HEK293 (cell line): ENCODE data around the gene PMS1.

Source experiments
- REPIN1 ChIP-seq: fragments of 450-650 bp; formaldehyde crosslinking; IDR thresholded peaks from 2 replicates; pipeline ENCODE4 v1.5.1; 2017; ENCODE audit warnings: missing biosample characterization, missing genetic modification characterization, low read depth
- ZNF112 ChIP-seq: fragments of 450-650 bp; formaldehyde crosslinking; IDR thresholded peaks from 2 replicates; pipeline ENCODE4 v1.5.0; 2017; ENCODE audit warnings: missing biosample characterization, missing genetic modification characterization
- ZNF175 ChIP-seq: fragments of 450-650 bp; formaldehyde crosslinking; IDR thresholded peaks from 2 replicates; pipeline ENCODE4 v1.5.1; 2016; ENCODE audit warnings: missing biosample characterization, missing genetic modification characterization
- ZNF202 ChIP-seq: fragments of 450-650 bp; formaldehyde crosslinking; IDR thresholded peaks from 2 replicates; pipeline ENCODE4 v1.5.1; 2016; ENCODE audit warnings: missing biosample characterization, missing genetic modification characterization, borderline replicate concordance
- ZNF311 ChIP-seq: fragments of 450-650 bp; formaldehyde crosslinking; IDR thresholded peaks from 2 replicates; pipeline ENCODE4 v1.5.1; 2017; ENCODE audit warnings: missing biosample characterization, missing genetic modification characterization, borderline replicate concordance
- ZNF335 ChIP-seq: fragments of 450-650 bp; formaldehyde crosslinking; conservative IDR thresholded peaks from 2 replicates; pipeline ENCODE4 v1.5.1; 2016; ENCODE audit warnings: missing biosample characterization, missing genetic modification characterization
- ZNF501 ChIP-seq: fragments of 450-650 bp; formaldehyde crosslinking; IDR thresholded peaks from 2 replicates; pipeline ENCODE4 v1.5.1; 2016; ENCODE audit warnings: missing biosample characterization, missing genetic modification characterization
- ZNF747 ChIP-seq: fragments of 450-650 bp; formaldehyde crosslinking; IDR thresholded peaks from 2 replicates; pipeline ENCODE4 v1.5.1; 2016; ENCODE audit warnings: missing biosample characterization, missing genetic modification characterization
- ZNF76 ChIP-seq: fragments of 450-650 bp; formaldehyde crosslinking; IDR thresholded peaks from 2 replicates; pipeline ENCODE4; 2016; ENCODE audit warnings: low read depth, missing biosample characterization, missing genetic modification characterization, borderline replicate concordance
- ZNF776 ChIP-seq: fragments of 450-650 bp; formaldehyde crosslinking; IDR thresholded peaks from 2 replicates; pipeline ENCODE4 v1.5.0; 2017; ENCODE audit warnings: missing biosample characterization, missing genetic modification characterization, borderline replicate concordance
- ZNF785 ChIP-seq: fragments of 450-650 bp; formaldehyde crosslinking; IDR thresholded peaks from 2 replicates; pipeline ENCODE4 v1.5.1; 2016; ENCODE audit warnings: missing biosample characterization, missing genetic modification characterization
- TF ChIP-seq, protein P1 (sequence below): fragments of 450-650 bp; formaldehyde crosslinking; IDR thresholded peaks from 2 replicates; pipeline ENCODE4 v1.5.1; 2016; ENCODE audit warnings: missing biosample characterization, missing genetic modification characterization
- TF ChIP-seq, protein P2 (sequence below): fragments of 450-650 bp; formaldehyde crosslinking; IDR thresholded peaks from 2 replicates; pipeline ENCODE4 v1.5.1; 2016; ENCODE audit warnings: missing biosample characterization, missing genetic modification characterization, low read depth
- TF ChIP-seq, protein P3 (sequence below): fragments of 450-650 bp; formaldehyde crosslinking; IDR thresholded peaks from 2 replicates; pipeline ENCODE4 v1.5.1; 2016; ENCODE audit warnings: missing biosample characterization, missing genetic modification characterization

DNA sequence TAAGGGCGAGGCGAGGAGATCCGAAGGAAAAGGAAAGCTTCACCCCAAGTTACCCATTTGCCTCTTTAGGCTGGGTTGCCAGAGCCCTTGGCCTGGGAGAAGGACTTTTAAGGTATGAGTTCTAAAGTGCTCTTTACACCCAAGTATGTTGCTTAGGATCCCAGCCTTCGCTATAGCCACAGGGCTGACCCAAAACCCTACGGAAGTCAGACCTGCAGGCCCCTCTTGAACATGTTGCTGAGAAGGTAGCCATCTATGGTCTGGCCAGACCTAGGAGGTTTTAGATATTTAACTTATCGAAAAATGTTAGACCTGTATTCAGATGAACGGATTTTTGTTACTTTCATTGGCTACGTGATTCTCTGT lies 95.4 kb downstream of the PMS1 start:
- TF ChIP-seq, protein P1, sequence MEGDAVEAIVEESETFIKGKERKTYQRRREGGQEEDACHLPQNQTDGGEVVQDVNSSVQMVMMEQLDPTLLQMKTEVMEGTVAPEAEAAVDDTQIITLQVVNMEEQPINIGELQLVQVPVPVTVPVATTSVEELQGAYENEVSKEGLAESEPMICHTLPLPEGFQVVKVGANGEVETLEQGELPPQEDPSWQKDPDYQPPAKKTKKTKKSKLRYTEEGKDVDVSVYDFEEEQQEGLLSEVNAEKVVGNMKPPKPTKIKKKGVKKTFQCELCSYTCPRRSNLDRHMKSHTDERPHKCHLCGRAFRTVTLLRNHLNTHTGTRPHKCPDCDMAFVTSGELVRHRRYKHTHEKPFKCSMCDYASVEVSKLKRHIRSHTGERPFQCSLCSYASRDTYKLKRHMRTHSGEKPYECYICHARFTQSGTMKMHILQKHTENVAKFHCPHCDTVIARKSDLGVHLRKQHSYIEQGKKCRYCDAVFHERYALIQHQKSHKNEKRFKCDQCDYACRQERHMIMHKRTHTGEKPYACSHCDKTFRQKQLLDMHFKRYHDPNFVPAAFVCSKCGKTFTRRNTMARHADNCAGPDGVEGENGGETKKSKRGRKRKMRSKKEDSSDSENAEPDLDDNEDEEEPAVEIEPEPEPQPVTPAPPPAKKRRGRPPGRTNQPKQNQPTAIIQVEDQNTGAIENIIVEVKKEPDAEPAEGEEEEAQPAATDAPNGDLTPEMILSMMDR (tag by site-specific recombination), result no peak
- TF ChIP-seq ZNF335 (tag by site-specific recombination) (no peak), ZNF175 (tag by site-specific recombination) (no peak), ZNF202 (tag by site-specific recombination) (no peak), ZNF776 (tag by site-specific recombination) (no peak), ZNF112 (tag by site-specific recombination) (no peak), ZNF785 (tag by site-specific recombination) (no peak), ZNF747 (tag by site-specific recombination) (no peak), ZNF311 (tag by site-specific recombination) (no peak), REPIN1 (tag by site-specific recombination) (no peak), ZNF501 (no peak), ZNF76 (tag by site-specific recombination) (no peak)
- TF ChIP-seq, protein P2, sequence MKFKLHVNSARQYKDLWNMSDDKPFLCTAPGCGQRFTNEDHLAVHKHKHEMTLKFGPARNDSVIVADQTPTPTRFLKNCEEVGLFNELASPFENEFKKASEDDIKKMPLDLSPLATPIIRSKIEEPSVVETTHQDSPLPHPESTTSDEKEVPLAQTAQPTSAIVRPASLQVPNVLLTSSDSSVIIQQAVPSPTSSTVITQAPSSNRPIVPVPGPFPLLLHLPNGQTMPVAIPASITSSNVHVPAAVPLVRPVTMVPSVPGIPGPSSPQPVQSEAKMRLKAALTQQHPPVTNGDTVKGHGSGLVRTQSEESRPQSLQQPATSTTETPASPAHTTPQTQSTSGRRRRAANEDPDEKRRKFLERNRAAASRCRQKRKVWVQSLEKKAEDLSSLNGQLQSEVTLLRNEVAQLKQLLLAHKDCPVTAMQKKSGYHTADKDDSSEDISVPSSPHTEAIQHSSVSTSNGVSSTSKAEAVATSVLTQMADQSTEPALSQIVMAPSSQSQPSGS (tag by site-specific recombination), result no peak
- TF ChIP-seq, protein P3, sequence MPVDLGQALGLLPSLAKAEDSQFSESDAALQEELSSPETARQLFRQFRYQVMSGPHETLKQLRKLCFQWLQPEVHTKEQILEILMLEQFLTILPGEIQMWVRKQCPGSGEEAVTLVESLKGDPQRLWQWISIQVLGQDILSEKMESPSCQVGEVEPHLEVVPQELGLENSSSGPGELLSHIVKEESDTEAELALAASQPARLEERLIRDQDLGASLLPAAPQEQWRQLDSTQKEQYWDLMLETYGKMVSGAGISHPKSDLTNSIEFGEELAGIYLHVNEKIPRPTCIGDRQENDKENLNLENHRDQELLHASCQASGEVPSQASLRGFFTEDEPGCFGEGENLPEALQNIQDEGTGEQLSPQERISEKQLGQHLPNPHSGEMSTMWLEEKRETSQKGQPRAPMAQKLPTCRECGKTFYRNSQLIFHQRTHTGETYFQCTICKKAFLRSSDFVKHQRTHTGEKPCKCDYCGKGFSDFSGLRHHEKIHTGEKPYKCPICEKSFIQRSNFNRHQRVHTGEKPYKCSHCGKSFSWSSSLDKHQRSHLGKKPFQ (tag by site-specific recombination), result no peak
